ENCODE results near the gene GSTM3. TPM values are rescaled to one million over a fixed set of nuclear protein-coding genes. Genes with fewer than 3 reads are reported as not detected.
"Not testable (repeated sequence)": the region's sequence is repeated elsewhere in the genome, so short reads cannot be mapped to it uniquely, and the experiment has no call there.

Gene GSTM3
- total RNA-seq, 2 donors from 2014 or later = 4.1 to 8.7 TPM

DNA sequence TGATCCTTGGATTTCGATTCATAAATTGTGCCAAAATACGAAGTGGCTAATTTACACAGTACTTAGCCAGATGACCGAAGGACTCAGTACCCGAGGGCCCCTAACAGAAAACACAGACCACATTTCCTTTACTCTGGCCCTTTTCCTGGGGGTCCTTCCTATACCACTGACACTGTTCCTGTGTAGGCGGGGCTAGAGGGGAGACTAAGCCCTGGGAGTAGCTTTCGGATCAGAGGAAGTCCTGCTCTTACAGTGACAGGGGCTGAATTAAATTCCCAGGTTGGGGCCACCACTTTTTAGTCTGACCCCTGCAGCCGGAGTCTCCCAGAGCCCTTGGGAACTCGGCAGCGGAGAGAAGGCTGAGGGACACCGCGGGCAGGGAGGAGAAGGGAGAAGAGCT is 53.7 kb downstream of the GSTM3 start:
- DNase-seq; intact Hi-C loops (cut with DNase I, micrococcal nuclease); ATAC-seq: not testable (repeated sequence)

DNA sequence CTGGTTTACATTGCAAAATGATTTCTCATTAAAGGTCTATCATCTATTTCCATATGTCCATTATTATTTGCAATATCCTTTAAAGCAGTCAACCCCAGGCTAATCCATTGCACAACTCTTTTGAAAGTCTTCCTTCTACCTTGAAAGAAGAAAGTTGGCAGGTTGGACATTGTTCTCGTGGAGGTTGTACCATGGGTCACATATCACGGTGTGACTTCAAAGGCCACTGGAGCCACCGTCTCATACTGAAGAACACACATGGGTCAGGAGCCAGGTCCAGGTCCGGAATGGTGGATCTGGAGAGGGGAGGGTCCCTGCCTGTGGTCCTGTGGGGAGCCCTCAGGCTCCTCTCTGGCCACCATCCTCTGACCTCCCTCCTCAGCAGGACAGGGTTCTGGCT is 54.9 kb downstream of the GSTM3 start:
- intact Hi-C loops (cut with DNase I, micrococcal nuclease); DNase-seq; ATAC-seq: not testable (repeated sequence)

DNA sequence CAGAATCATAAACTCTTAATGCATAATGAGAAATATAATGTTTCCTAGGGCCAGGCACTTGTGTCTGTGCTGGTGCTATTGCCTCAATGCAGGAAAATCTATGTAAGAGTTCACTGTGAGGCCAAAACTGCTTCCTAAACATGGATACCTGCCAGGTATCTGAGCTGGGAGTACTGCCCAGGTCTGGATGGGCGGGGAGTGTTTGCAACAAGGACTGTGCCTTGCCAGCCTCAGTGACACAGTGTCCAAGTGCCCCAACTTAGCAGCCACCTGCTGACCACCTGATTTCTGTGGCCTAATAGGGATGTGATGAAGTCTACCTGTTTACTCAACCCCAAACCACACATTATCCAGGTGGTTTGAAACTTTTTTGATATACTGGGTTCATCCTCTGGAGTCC is 55.4 kb downstream of the GSTM3 start:
- intact Hi-C loops (cut with DNase I, micrococcal nuclease); DNase-seq; ATAC-seq: not testable (repeated sequence)

DNA sequence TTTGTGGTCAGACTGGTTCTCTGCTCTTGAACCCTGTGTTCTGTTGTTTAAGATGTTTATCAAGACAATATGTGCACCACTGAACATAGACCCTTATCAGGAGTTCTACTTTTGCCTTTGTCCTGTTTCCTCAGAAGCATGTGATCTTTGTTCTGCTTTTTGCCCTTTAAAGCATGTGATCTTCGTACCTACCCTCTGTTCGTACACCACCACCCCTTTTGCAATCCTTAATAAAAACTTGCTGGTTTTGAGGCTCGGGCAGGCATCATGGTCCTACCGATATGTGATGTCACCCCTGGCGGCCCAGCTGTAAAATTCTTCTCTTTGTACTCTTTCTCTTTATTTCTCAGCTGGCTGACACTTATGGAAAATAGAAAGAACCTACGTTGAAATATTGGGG is 56.1 kb downstream of the GSTM3 start:
- intact Hi-C loops (cut with DNase I, micrococcal nuclease); DNase-seq; ATAC-seq: not testable (repeated sequence)

Other genes with a start within 250 kb of the GSTM3 start
- 10 to 100 TPM; 10.0 to 18.7 TPM for gene CYB561D1, start 246.9 kb downstream of the GSTM3 start, total RNA-seq
- 1 to 10 TPM; 3.8 to 5.6 TPM for gene AMIGO1, start 231.3 kb downstream of the GSTM3 start, total RNA-seq
- under 1 TPM in 1 of 2 donors, not detected in 1; 0.36 TPM for gene GPR61, start 201.2 kb downstream of the GSTM3 start, total RNA-seq
- 1 to 10 TPM; 7.0 to 7.7 TPM for gene GNAI3, start 192.4 kb downstream of the GSTM3 start, total RNA-seq
- under 1 TPM in 1 of 2 donors, not detected in 1; 0.73 TPM for gene GNAT2, start 121.4 kb downstream of the GSTM3 start, total RNA-seq
- gene AMPD2, start 121.2 kb downstream of the GSTM3 start, total RNA-seq = 10 to 100 TPM; 31.9 to 38.9 TPM
- gene GSTM4, start 84.9 kb downstream of the GSTM3 start, total RNA-seq = 10 to 100 TPM; 74.8 to 83.5 TPM
- 10 to 100 TPM; 22.5 to 37.8 TPM for gene GSTM2, start 73.0 kb downstream of the GSTM3 start, total RNA-seq
- not detected for gene GSTM1, start 53.2 kb downstream of the GSTM3 start, total RNA-seq
- gene GSTM5, start 28.8 kb downstream of the GSTM3 start, total RNA-seq = 1 to 10 TPM in 1 of 2 donors, under 1 TPM in 1; 0.73 to 5.1 TPM
- 100 to 1,000 TPM; 327 to 349 TPM for gene EPS8L3, start 22.9 kb upstream of the GSTM3 start, total RNA-seq
- 10 to 100 TPM in 1 of 2 donors, 1 to 10 TPM in 1; 9.5 to 20.2 TPM for gene CSF1, start 169.8 kb upstream of the GSTM3 start, total RNA-seq
- 10 to 100 TPM; 90.7 to 95.1 TPM for gene AHCYL1, start 243.7 kb upstream of the GSTM3 start, total RNA-seq

Measured in left colon (tissue), 2 donors.